ENCODE results near the gene TPM2.

GRCh38 chr9:35710818-35711500 is 21.2 kb upstream of the TPM2 start:
- TF ChIP-seq NRF1 (IDR thresholded peaks at IDR 0.05; ENCODE audit: low read depth, low read length) (no peak), REST (IDR thresholded peaks at IDR 0.05; ENCODE audit: low read depth, low read length) (no peak), FOXM1 (IDR thresholded peaks at IDR 0.05; ENCODE audit: low read depth) (no peak), ZBTB33 (IDR thresholded peaks at IDR 0.05; ENCODE audit: borderline replicate concordance, low read depth) (no peak), SIN3A (IDR thresholded peaks at IDR 0.05; ENCODE audit: borderline replicate concordance, low read depth, low read length) (no peak), CTCF (IDR thresholded peaks at IDR 0.05) (no peak), TAF1 (IDR thresholded peaks at IDR 0.05; ENCODE audit: borderline replicate concordance, low read depth, low read length) (no peak), RAD21 (IDR thresholded peaks at IDR 0.05; ENCODE audit: low read length) (no peak), RXRA (IDR thresholded peaks at IDR 0.05; ENCODE audit: borderline replicate concordance, low read depth) (no peak), FOXJ3 (CRISPR knock-in tag; IDR thresholded peaks at IDR 0.05) (no peak), EZH2phosphoT487 (IDR thresholded peaks at IDR 0.05; ENCODE audit: borderline replicate concordance, low read depth) (no peak)

Data from SK-N-SH (cell line).